ENCODE results near the gene TXK.

- TF ChIP-seq CTCF (conservative IDR thresholded peaks at IDR 0.05; ENCODE audit: low read length) (no peak), EZH2phosphoT487 (IDR thresholded peaks at IDR 0.05; ENCODE audit: borderline replicate concordance) (no peak)
These were observed 91.0 kb downstream of the TXK start for GRCh38 chr4:48042979-48043461.
